ENCODE data around the gene ULK2.
"Not testable (repeated sequence)": the region's sequence is repeated elsewhere in the genome, so short reads cannot be mapped to it uniquely, and the experiment has no call there.

ULK2 gene

DNA sequence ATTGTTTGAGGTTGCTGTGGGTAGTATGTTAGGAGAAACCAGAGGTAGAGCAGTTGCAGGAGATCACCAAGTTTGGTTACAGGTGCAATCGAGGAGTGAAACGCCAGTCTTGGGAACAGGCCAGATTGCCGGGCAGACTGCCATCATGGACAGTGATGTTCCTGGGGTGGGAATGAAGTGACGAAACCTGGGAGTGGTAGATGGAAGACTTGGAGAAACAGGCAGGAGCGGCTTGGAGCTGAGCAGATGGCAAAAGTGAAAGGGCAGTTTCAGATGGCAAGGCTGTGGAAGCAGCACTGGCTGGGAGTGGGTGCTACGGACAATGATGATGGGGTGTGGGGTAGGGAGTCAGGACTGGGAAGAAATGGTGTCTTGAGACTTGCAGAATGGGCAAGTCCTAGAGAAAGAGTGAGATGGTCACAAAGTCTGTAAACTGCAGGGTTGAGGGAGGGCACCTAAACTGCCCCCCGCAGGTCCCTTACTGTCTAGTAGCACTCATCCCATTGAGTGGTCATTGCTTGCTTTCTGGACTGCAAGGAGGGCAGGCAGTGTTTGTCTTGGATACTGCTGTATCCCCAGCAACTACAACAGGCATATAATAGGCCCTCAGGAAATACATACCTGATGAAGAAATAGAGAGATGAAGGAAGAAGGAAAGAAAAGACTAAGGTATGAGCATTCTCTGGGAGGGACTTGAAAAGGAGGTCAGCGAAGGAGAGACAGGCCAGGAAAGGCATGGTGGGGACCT, 29.5 kb upstream of the ULK2 start:
- Histone ChIP-seq H3K9ac (ENCODE audit: low read length) (no peak overlapping the region), H3K9me2 (ENCODE audit: low read depth, low read length) (no peaks in the 10 kb centered on the region), H4K20me1 (ENCODE audit: insufficient read depth, low read length) (no peaks in the 10 kb centered on the region), H3K9me3 (ENCODE audit: low read length) (no peaks in the 10 kb centered on the region), H3K36me3 (ENCODE audit: insufficient read depth, low read length) (peaks cover 4% of the 10 kb centered on the region; the same call in 1 of the 2 replicates), H3K79me2 (ENCODE audit: insufficient read depth, low read length) (no peaks in the 10 kb centered on the region), H3K27ac (ENCODE audit: low read depth, low read length, poor library complexity, severe bottlenecking) (no peak overlapping the region), H2AFZ (ENCODE audit: low read length) (no peak overlapping the region), H3F3A (ENCODE audit: insufficient read depth, low read length) (no peaks in the 10 kb centered on the region; the same call in 1 of the 2 replicates), H3K4me3 (ENCODE audit: low read depth, low read length, poor library complexity, severe bottlenecking) (no peak overlapping the region), H3K4me1 (ENCODE audit: insufficient read depth, low read length, severe bottlenecking) (no peaks in the 10 kb centered on the region), H3K4me2 (ENCODE audit: low read length) (no peak overlapping the region), H3K27me3 (ENCODE audit: insufficient read depth, low read length) (no peaks in the 10 kb centered on the region)
- no peak for TF ChIP-seq EZH2 (IDR thresholded peaks at IDR 0.05; ENCODE audit: borderline replicate concordance, low read length)
- TF ChIP-seq, protein P1, sequence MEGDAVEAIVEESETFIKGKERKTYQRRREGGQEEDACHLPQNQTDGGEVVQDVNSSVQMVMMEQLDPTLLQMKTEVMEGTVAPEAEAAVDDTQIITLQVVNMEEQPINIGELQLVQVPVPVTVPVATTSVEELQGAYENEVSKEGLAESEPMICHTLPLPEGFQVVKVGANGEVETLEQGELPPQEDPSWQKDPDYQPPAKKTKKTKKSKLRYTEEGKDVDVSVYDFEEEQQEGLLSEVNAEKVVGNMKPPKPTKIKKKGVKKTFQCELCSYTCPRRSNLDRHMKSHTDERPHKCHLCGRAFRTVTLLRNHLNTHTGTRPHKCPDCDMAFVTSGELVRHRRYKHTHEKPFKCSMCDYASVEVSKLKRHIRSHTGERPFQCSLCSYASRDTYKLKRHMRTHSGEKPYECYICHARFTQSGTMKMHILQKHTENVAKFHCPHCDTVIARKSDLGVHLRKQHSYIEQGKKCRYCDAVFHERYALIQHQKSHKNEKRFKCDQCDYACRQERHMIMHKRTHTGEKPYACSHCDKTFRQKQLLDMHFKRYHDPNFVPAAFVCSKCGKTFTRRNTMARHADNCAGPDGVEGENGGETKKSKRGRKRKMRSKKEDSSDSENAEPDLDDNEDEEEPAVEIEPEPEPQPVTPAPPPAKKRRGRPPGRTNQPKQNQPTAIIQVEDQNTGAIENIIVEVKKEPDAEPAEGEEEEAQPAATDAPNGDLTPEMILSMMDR (IDR thresholded peaks at IDR 0.05; ENCODE audit: low read length), result no peak

- Histone ChIP-seq H3K9me2 (ENCODE audit: low read depth, low read length) (no peaks in the 10 kb centered on the region), H2AFZ (ENCODE audit: low read length) (no peak overlapping the region), H3K27ac (ENCODE audit: low read depth, low read length, poor library complexity, severe bottlenecking) (no peak overlapping the region), H3K4me3 (ENCODE audit: low read depth, low read length, poor library complexity, severe bottlenecking) (no peak overlapping the region), H4K20me1 (ENCODE audit: insufficient read depth, low read length) (no peaks in the 10 kb centered on the region), H3K9me3 (ENCODE audit: low read length) (no peaks in the 10 kb centered on the region), H3F3A (ENCODE audit: insufficient read depth, low read length) (no peaks in the 10 kb centered on the region; the same call in 1 of the 2 replicates), H3K4me2 (ENCODE audit: low read length) (no peak overlapping the region), H3K27me3 (ENCODE audit: insufficient read depth, low read length) (no peaks in the 10 kb centered on the region), H3K9ac (ENCODE audit: low read length) (no peak overlapping the region), H3K79me2 (ENCODE audit: insufficient read depth, low read length) (no peaks in the 10 kb centered on the region), H3K4me1 (ENCODE audit: insufficient read depth, low read length, severe bottlenecking) (no peaks in the 10 kb centered on the region), H3K36me3 (ENCODE audit: insufficient read depth, low read length) (peaks cover 4% of the 10 kb centered on the region; the same call in 1 of the 2 replicates)
- no peak for TF ChIP-seq EZH2 (IDR thresholded peaks at IDR 0.05; ENCODE audit: borderline replicate concordance, low read length)
- TF ChIP-seq, protein P1 (IDR thresholded peaks at IDR 0.05; ENCODE audit: low read length), result no peak
These were observed 28.9 kb upstream of the ULK2 start for GRCh38 chr17:19896679-19897078.

DNA sequence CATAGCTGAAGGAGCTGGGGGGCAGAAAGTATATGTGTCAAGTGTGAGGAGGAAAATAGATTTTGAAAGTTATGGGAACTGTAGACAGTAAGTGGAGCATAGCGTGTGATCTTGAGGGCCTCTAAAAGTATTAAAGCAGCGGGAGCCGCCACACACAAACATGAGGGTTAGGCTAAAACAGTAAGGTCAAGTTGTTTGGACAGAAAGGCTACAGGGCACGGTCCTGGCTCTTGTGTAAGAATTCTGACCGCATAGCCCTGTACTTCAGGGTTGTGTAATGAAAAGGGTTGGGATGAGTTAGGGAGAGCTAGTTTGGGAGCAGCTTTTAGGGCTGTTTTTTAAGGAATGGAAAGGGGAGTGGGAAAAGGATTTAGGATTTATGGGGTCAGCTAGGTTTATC, 22.8 kb upstream of the ULK2 start:
- not testable (repeated sequence) for H3K9me3 ChIP-seq (ENCODE audit: low read length); H3K4me3 ChIP-seq (ENCODE audit: low read depth, low read length, poor library complexity, severe bottlenecking); H2AFZ ChIP-seq (ENCODE audit: low read length); H3K9ac ChIP-seq (ENCODE audit: low read length); H3K79me2 ChIP-seq (ENCODE audit: insufficient read depth, low read length); H3K36me3 ChIP-seq (ENCODE audit: insufficient read depth, low read length); H4K20me1 ChIP-seq (ENCODE audit: insufficient read depth, low read length); H3K27ac ChIP-seq (ENCODE audit: low read depth, low read length, poor library complexity, severe bottlenecking); H3K4me1 ChIP-seq (ENCODE audit: insufficient read depth, low read length, severe bottlenecking); H3K27me3 ChIP-seq (ENCODE audit: insufficient read depth, low read length); H3F3A ChIP-seq (ENCODE audit: insufficient read depth, low read length); H3K4me2 ChIP-seq (ENCODE audit: low read length); H3K9me2 ChIP-seq (ENCODE audit: low read depth, low read length)

DNA sequence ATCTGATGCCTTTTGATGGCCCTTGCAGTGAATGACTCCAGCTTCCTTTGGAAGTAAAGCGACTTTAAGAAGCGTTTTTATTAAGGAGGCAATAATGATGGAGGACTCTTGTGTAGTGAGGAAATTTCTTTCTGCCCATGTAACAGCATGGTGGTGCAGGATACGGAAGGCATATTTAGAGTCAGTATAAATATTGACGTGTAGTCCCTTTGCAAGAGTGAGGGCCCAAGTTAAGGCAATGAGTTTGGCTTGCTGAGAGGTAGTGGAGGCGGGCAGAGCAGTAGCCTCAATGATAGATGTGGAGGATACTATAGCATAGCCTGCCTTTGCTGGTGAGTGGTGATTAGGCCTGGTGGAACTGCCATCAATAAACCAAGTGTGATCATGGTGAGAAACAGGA, 22.3 kb upstream of the ULK2 start:
- H3K4me1 ChIP-seq (ENCODE audit: insufficient read depth, low read length, severe bottlenecking); H3K27ac ChIP-seq (ENCODE audit: low read depth, low read length, poor library complexity, severe bottlenecking); H3K27me3 ChIP-seq (ENCODE audit: insufficient read depth, low read length); H3K9ac ChIP-seq (ENCODE audit: low read length); H2AFZ ChIP-seq (ENCODE audit: low read length); H3K79me2 ChIP-seq (ENCODE audit: insufficient read depth, low read length); H3K9me2 ChIP-seq (ENCODE audit: low read depth, low read length); H3K9me3 ChIP-seq (ENCODE audit: low read length); H3K4me2 ChIP-seq (ENCODE audit: low read length); H4K20me1 ChIP-seq (ENCODE audit: insufficient read depth, low read length); H3F3A ChIP-seq (ENCODE audit: insufficient read depth, low read length); H3K4me3 ChIP-seq (ENCODE audit: low read depth, low read length, poor library complexity, severe bottlenecking); H3K36me3 ChIP-seq (ENCODE audit: insufficient read depth, low read length): not testable (repeated sequence)

All from OCI-LY1 (cell line).